ENCODE measurements around the gene CDH23. TPM values are rescaled to one million over a fixed set of nuclear protein-coding genes. Genes with fewer than 3 reads are reported as not detected.

The CDH23 gene
- total RNA-seq, 1 experiment from 2014 or later = 0.07 TPM

GRCh38 chr10:71799112-71799511 is 402.4 kb downstream of the CDH23 start:
- H3K9me3 Mint-ChIP-seq (ENCODE audit: low read depth, unreplicated experiment) = no peaks in the 10 kb centered on the region
- H3K27ac Mint-ChIP-seq (ENCODE audit: unreplicated experiment) = no peak overlapping the region
- H3K4me3 Mint-ChIP-seq (ENCODE audit: low read depth, unreplicated experiment) = no peak overlapping the region
- H3K36me3 Mint-ChIP-seq (ENCODE audit: insufficient read depth, unreplicated experiment) = no peaks in the 10 kb centered on the region
- intact Hi-C loops (cut with micrococcal nuclease; ENCODE audit: unreplicated experiment) = no loop called here
- DNase-seq = no peak
- peaks cover 32% of the 10 kb centered on the region for H3K27me3 Mint-ChIP-seq (ENCODE audit: unreplicated experiment)
- CTCF ChIA-PET = no interaction called here
- TF ChIP-seq CTCF (IDR thresholded peaks at IDR 0.05; ENCODE audit: unreplicated experiment) = no peak
- no TSS peak for BruUV-seq (replicated peaks)
- no peaks in the 10 kb centered on the region for H3K4me1 Mint-ChIP-seq (ENCODE audit: low read depth, unreplicated experiment)

- Mint-ChIP-seq H3K27ac (ENCODE audit: unreplicated experiment) (no peak overlapping the region), H3K4me1 (ENCODE audit: low read depth, unreplicated experiment) (no peaks in the 10 kb centered on the region), H3K27me3 (ENCODE audit: unreplicated experiment) (peaks cover 31% of the 10 kb centered on the region), H3K9me3 (ENCODE audit: low read depth, unreplicated experiment) (no peaks in the 10 kb centered on the region), H3K36me3 (ENCODE audit: insufficient read depth, unreplicated experiment) (no peaks in the 10 kb centered on the region), H3K4me3 (ENCODE audit: low read depth, unreplicated experiment) (no peak overlapping the region)
- BruUV-seq (replicated peaks) = no TSS peak
- CTCF ChIA-PET = interaction anchor here (1.2 kb wide), 1 partner anchor 15 kb away, joined by 3 read pairs; no protein-coding TSS in a partner anchor
- DNase-seq = peak; percentile 73
- no peak for TF ChIP-seq CTCF (IDR thresholded peaks at IDR 0.05; ENCODE audit: unreplicated experiment)
- intact Hi-C loops (cut with micrococcal nuclease; ENCODE audit: unreplicated experiment) = no loop called here
Measured at GRCh38 chr10:71799608-71800453, 403.1 kb downstream of the CDH23 start.

- TF ChIP-seq CTCF (IDR thresholded peaks at IDR 0.05; ENCODE audit: unreplicated experiment) = no peak
- intact Hi-C loops (cut with micrococcal nuclease; ENCODE audit: unreplicated experiment) = no loop called here
- no TSS peak for BruUV-seq (replicated peaks)
- Mint-ChIP-seq H3K36me3 (ENCODE audit: insufficient read depth, unreplicated experiment) (no peaks in the 10 kb centered on the region), H3K9me3 (ENCODE audit: low read depth, unreplicated experiment) (no peaks in the 10 kb centered on the region), H3K4me3 (ENCODE audit: low read depth, unreplicated experiment) (no peak overlapping the region), H3K4me1 (ENCODE audit: low read depth, unreplicated experiment) (peaks cover 6% of the 10 kb centered on the region), H3K27me3 (ENCODE audit: unreplicated experiment) (peaks cover 30% of the 10 kb centered on the region), H3K27ac (ENCODE audit: unreplicated experiment) (no peak overlapping the region)
- no peak for DNase-seq
- CTCF ChIA-PET = interaction anchor here (0.7 kb wide), 1 partner anchor 58 kb away, joined by 10 read pairs; no protein-coding TSS in a partner anchor
Measured at GRCh38 chr10:71801361-71801760, 404.6 kb downstream of the CDH23 start.

- no TSS peak for BruUV-seq (replicated peaks)
- Mint-ChIP-seq H3K4me3 (ENCODE audit: low read depth, unreplicated experiment) (no peak overlapping the region), H3K9me3 (ENCODE audit: low read depth, unreplicated experiment) (no peaks in the 10 kb centered on the region), H3K27ac (ENCODE audit: unreplicated experiment) (no peak overlapping the region), H3K36me3 (ENCODE audit: insufficient read depth, unreplicated experiment) (no peaks in the 10 kb centered on the region), H3K4me1 (ENCODE audit: low read depth, unreplicated experiment) (peaks cover 7% of the 10 kb centered on the region), H3K27me3 (ENCODE audit: unreplicated experiment) (peaks cover 21% of the 10 kb centered on the region)
- DNase-seq = no peak
- intact Hi-C loops (cut with micrococcal nuclease; ENCODE audit: unreplicated experiment) = no loop called here
- no peak for TF ChIP-seq CTCF (IDR thresholded peaks at IDR 0.05; ENCODE audit: unreplicated experiment)
- CTCF ChIA-PET = no interaction called here
Measured at GRCh38 chr10:71802235-71802634, 405.5 kb downstream of the CDH23 start.
